Stimulated activated CD4-positive, alpha-beta T cell treated with anti-CD3 and anti-CD28 coated beads, Interleukin-1b, Interleukin-23, amount 100 ng/mL, for 1 hour (primary cell): ENCODE measurements around the gene KSR1.
"Not testable (repeated sequence)": the region's sequence is repeated elsewhere in the genome, so short reads cannot be mapped to it uniquely, and the experiment has no call there.

Experiments used
- DNase-seq, 2 donors: peaks; one replicate each; pipeline ENCODE4 v3.0.0-alpha.2; 2020; ENCODE audit warnings: low read depth in 2 of 2

Gene KSR1

DNA sequence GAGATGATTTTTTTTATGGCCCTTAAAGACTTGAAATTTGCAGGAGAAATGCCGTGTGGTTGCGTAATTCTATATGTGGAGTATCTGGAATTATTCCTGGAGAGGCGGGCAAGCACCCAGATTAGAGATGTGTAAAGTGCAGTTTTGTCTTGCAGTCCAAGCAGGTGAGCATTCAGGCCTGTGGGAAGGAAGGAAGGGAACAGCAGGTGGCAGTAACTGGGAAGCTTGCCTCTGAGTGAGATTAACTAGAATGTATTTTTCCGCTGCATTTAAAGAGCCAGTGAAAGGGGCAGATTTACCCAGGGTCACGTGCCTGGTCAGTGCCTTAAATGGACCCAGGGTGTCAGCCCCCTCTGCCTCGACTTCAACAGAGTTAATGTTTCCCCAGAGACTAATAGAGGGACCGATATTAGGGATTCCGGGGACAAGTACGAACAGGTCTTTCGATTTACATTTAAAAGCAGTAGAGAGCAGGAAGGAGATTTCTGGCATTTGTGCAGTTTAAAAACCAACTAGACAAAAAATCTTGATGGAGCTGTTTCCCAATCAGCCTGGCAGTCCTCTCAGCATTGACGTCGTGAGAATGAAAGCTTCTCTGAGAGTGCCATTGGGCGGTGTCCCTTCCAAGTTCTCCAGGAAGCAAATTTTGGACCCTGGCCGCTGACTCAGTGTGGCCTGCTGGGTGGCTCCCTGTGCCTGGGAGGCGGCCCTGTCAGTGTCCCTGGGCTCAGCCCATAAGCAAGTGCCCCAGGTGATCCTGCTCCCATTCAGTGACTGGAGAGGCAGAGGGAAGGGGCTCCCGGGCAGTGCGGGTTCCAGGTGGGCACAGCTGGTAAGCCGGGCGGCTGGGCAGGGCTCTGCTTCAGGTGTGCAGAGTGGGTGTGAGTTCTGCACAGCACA is 38.2 kb downstream of the KSR1 start:
- DNase-seq, result no peak

DNA sequence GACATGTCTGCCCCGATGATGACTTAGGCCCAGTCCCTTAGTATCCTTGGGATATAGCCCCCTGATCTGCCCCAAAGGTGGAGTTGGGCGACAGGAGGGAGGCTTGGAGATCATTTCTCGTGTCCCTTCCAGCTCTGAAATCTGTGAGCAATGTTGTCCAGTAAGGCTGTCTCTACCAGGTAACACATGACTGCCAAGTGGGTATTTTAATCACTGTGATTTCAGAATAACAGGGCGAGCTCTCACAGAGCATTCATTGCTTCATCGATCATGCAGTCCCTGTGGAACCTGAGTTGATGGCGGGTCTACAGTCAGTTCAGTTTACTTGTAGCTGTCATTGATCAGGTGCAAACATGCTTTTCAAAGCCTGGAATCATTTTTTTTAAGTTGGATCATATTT is 39.2 kb downstream of the KSR1 start:
- DNase-seq, result no peak

DNA sequence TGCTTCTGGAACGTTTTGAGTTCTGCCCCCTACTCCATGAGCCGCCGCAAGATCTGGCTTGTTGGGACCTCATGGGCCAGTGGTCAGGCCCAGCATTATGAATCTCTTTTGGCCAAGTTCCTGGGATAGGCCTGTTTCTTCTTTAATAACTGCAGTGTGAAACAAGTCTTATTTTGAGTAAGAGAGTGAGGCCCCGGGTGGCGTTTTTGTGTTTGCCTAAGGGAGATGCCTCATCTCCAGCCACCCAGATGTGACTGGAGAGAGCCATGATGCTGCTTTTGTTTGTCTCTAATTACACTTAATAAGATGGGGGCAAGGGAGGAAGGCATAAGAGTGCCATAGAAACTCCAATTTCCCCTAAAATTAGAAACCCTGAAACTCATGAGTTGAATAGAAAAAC is 39.8 kb downstream of the KSR1 start:
- no peak for DNase-seq

DNA sequence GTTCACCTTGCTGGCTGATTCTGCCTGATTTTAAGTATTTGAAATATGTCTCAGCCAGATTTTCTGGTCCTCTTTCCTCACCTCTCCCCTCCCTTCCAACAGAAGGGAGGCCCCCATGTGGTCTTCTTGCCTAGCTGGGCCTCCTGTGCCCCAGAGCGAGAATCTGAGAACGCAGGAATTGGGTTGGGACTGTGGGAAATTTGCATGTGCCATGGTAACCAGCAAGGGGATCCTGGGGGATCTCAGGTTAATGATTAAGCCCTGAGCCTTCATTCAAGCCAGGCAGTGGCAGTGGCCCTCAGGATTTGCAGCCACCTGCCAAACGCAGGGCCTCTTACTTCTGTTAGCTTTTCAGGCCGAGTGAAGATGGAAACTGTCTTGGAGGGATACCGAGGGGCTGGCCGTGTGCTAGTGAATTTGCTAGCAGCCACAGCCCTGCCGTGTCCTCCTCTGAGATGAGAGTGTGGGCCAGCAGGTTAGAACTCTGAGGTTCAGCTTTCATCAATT is 40.2 kb downstream of the KSR1 start:
- no peak for DNase-seq

DNA sequence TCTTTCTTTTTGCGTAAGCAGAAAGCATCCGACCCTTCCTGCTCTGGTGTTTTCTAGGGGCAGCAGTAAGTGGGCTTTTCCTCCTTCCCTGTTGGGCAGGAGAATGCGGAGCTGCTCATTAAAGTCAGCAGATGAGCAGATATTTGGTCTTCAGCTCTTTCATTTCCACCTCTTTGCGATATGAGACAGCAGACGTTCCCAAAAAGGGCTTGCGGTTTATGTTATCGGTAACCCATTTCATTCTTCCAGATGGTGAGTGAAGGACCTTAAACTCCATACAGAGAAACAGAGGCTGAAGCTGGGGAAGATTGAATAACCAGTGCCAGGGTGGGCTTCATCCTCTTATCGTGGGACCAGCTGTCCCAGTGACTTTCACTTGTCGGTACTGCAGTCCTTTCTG is 40.7 kb downstream of the KSR1 start:
- no peak for DNase-seq

DNA sequence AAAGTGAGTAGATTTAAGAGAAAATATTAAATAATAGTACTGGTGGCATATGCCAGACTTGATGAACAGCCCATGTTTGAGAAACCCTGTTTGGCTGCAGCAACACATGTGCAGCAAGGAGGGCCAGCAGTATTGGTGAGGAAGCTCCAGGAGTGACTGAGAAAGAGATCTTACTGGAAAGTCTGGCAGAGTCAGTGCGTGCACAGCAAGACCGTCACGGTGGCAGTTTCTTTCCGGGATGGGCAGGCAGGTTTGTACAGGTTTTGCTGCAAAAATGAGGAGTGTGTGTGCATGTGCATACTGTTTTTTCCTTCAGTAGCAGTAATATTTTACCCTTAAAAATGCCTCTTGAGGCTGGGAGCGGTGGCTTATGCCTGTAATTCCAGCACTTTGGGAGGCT is 41.4 kb downstream of the KSR1 start:
- no peak for DNase-seq

DNA sequence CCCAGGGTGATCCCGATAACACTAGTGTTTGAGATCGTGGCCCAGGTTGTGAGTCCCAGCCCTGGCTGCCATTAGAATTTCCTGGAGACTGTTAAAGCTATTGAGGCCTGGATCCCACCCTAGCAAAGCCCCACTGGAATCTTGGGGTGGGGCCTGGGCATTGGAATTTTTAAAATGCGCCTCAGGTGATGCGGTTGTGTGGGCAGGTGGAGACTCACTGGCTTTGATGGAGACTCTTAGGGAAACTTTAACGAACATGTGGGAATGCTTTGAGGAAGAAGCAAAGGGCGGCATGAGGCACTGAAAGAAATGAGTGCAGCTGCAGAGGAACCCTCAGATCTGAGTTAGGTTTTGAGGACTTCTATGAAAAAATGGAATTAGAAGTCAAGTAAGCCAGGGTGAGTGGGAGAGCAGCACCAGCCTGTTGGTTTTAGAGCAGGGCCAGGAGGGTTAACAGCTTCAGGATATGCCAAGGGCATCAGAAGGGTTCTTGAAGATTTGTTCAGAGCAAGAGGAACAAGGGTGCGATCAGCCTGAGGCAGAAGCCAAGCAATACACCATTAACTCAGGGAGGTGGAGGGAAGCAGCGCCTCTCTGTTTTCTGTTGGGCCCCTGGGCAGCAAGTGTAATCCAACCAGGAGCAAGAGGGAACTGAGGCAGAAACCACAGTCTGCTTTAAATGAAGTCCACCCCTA is 42.5 kb downstream of the KSR1 start:
- no peak for DNase-seq

DNA sequence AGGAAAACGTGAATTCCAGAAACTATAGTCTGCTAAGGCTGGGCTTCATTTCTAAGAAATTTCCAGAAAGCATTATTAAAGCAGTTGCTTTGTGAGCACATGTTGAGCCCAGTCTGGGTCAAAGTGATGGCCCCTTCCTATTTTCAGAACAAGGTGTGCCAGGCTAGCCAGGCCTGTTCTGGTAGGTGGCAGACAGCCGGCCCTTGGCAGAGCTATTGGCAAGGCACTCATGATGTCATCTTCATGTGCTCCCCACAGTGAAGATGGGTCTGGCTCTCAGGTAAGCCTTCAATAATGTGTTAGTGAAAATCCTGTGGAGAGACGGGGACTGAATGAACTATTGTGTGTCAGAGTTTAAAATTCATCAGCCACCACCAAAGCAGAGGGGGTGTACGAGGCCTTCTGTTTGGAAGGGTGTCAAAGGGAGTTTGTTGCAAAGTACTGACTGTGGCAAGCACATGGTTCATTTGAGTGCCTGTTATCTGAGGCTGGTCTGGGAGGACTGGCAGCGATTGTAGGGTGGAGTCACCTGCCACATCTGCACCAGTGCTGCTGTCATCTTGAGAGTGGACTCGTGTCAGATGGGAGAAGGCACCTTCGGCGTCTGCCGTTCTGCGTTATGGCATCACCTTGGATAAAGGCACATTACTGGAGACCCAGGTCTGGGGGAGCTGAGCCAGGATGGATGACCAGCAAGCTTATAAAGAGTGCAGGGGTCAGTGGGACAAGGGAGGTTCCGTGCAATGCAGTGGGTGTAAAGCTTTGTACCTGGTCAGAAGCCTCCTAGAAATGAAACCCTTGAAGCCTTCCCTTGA is 43.4 kb downstream of the KSR1 start:
- no peak for DNase-seq

DNA sequence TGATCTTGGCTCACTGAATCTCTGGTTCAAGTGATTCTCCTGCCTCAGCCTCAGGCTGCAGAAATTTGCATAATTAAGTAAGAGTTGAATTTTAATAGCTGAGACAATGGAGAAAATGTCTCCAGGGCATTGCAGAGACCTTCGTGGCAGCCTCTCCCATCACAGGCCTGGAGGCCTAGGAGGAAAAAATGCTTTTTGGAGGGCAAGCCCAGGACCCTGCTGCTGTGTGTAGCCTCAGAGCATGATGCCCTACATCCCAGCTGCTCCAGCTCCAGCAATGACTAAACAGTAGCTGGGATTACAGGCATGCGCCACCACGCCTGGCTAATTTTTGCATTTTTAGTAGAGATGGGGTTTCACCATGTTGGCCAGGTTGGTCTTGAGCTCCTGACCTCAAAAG is 45.1 kb downstream of the KSR1 start:
- not testable (repeated sequence) for DNase-seq

DNA sequence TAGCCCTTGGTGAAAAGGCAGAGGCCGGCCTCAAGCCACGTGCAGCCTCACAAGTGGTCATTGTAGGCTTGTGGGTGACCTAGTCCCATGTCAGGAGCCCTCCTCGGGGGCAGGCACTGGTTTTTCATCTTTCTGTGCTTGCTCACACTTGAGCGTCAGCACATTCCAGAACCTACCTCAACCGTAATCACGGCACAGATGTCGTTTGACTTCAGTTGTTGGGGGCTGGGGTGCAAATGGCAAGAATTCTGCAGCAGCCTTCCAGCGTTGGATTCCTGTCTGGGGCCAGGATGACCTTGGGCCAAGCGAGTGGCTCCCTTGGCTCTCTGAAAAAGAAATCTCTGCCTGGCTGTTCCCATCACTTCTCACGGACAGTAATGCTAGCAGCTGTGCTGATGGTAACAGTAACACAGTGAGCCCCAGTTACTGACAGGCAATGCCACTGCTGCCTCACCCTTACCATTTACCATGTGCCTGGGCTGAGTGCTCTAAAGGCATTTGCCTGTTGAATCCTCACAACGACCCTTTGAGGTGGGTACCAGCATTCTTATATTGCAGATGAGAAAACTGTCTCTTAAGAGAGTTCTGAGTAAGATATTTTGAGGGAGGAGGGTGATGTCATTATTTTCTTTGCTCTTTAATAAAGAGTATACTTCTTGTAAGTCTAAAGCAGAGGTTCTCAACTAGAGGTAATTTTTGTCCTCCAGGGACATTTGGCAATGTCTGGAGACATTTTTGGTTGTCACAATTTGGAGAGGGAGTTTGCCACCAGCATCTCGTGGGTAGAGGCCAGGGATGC is 46.5 kb downstream of the KSR1 start:
- DNase-seq, result no peak

DNA sequence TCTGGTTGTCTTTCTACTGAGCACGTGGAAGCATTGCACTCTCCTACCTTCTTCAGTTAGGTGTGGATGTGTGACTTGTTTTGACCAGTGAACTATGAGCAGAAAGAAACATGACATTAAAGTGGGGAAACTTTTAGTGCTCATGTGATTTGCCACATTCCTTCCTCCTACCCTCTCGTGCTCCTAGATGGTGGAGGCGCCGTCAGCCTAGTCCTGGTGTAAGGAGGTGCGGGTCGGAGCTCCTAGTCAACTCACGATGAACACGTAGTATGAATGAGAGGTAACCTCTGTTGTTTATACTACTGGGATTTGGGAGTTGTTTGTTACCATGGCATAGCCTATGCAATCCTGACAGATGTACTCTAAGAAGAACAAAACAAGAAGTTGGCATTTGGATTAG is 47.4 kb downstream of the KSR1 start:
- DNase-seq, result no peak

DNA sequence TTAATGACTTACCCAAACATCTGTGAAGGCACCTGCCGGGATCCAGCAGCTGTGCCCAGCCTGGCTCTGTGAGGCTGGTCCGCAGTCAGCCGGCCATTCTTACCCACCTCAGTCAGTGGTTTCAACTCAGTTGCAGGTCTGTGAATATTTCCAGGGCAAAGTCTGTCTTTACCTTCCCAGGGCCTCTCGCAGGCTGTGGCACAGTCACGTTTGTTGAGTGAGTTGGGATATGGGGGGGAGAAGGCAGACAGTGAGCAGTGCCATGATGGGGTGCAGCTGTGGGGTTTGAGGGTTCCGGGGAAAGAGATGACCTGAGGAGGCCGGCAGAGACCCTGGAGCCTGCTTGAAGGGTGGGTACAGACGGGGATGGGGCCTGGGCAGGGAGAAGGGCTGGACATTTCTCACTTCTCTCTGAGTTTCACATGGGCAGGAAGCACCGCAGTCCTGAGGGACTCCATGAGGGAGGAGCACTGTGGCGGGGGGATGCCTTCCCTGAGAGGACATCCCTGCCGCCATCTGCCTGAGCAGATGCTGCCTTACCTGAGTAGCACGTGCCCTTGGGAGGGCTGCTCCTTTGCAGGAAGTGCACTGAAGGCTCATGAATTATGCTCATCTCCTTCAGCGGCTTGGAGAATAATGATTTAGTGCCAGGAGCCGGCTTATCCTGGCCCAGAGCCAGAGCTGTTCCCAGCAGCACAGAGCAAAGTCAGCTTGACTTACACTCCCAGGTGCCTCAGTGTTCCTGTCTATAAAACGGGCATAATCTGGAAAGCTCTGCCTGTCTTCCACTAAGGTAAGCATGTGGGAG is 48.1 kb downstream of the KSR1 start:
- no peak for DNase-seq

DNA sequence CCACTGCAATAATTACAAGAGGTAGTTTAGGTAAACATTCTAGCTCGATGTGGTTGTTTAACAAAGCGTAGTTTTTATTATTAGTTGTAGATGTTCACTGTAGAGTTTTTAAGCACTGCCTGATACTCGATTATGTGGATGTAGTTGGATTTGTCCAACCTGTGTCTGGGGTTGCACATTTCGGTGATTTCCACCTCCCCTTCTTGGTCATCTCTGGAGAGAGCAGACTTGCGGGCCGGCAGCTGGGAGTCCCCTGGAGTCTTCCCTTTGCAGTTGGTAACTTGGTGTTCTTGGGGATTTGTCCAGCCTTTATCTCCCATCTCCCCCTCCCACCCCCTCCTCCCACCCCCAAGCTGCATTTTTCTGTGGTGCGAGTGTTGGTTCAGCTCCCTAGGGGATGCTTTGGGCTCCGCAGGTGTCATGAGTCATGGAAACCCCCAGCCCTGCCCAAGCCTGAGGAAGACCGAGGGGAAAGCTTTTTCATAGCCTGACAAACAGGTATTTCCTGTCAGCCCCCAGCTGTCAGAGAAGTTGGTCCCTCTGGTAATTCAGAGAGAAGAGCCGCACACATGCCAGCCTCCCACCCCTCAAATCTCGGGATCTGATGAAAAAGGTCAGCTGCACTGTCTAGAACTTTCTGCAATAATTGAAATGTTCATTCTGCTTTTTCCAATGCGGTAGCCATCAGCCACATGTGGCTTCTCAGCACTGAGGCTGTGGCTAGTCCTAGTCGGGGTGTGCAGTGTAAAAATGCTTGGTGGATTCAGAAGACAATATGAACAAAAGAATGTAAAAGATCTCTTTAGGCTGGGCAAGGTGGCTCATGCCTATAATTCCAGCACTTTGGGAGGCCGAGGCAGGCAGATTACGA is 50.3 kb downstream of the KSR1 start:
- no peak for DNase-seq

DNA sequence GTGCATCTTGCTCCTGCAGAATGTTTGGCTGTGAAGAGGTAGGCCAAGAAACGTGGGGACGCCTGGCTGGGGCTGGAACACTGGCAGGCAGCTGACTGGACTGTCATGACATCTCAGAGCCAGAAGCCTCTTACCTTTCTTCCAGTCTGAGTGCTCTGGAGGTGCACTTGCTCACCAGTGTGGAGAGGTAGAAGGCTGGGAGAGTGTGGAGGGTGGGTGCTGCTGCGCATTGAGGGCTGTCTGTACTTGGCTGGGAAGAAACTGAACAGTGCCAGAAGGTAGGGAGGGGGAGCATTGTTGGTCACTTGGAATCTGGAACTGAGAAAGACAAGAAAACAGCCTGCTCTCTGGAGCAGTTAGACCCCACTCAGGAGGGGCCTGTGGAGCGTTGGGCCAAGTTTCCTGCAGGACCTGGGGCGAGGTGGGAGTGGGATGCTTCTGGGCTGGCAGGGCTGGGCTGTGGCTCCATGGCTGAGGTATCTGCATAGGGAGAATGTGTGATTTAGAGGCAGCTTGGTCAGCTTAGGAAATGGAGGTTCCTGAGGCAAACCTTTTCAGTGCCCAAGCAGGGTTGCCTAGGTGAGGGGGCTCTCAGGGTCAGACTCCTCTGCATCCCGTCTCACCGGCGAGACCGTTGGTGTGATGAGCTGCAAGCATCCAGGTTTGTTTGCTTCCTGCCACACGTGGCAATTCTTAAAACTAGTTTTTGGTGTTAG is 55.1 kb downstream of the KSR1 start:
- no peak for DNase-seq

DNA sequence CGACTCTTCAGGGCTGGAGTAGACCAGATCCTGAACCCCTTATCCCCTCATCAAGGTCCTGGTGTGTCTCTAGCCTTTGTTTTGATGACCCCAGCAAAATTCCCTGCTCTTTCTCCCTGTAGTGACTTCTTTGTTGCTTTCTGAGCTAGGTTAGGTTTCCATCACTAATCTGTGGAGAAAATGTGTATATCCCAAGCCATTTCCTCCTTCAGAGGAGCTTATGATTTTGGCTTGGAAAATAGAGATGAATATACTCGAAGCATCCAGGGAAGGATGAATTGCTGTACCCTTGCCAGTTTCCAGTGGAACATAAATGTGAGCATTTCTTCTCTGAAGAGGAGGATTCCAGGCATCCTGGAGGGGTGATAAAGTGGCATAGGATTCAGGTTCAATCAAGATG is 55.8 kb downstream of the KSR1 start:
- no peak for DNase-seq

DNA sequence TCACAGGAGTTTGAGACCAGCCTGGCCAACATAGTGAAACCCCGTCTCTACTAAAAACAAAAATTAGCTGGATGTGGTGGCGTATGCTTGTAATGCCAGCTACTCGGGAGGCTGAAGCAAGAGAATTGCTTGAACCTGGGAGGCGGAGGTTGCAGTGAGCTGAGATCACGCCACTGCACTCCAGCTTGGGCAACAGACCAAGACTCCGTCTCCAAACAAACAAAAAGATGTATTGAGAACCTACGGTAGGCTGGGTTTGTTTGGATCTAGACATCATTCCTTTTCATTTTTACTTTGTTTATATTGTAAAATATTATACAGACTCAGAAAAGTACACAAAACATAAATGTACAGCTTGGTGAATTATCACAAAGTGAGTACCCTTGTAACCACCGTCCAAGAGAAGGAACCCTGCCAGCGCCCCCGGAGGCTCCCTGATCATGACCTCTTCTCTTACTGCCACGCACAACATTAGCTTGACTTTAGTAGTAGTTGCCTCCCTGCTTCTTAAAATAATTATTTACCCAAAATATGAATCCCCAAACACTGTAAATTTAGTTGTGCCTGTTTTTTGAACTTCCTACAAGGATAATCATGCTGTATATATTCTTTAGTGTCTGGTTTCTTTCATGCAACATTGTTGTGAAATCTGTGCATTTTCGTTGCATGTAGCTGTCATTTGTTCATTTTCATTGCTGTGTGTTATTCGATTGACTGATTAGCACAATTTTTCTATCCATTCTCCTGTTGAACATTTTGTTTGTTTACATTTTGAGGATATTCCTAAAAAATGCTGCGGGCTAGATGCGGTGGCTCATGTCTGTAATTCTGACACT is 56.5 kb downstream of the KSR1 start:
- DNase-seq, result no peak

DNA sequence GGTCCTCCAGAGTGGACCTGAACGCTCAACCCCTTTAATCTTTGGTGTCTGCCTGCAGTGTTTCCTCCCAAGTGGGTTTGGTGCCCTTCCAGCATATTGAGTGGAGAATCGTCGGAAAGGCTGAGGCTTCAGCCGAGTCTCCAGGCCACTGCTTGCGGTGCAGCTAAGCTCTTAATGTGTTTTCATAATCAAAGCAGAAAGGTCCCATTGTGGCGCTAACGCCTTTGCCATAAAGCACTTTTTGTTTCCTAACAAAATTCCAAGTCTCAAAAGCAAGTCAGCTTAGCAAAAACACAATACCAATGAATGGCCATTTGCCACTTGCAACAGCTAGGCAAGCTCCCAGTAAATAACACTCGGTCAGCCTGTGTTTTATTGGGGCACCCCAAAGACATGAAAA is 57.6 kb downstream of the KSR1 start:
- DNase-seq, result no peak
